K562 (cell line): Measurements from ENCODE around the gene DCLK2. TPM values are rescaled to one million over a fixed set of nuclear protein-coding genes. Genes with fewer than 3 reads are reported as not detected.
A peak's percentile ranks its signal among the peaks of the same experiment; 100 is the strongest.

Source experiments
- BMI1 ChIP-seq: fragments of 150-350 bp; IDR thresholded peaks from 2 replicates; pipeline ENCODE4 v1.6.1; 2014; ENCODE audit warnings: low read length
- CC2D1A ChIP-seq: fragments of 450-650 bp; IDR thresholded peaks from 2 replicates; pipeline ENCODE4 v1.6.1; 2017; ENCODE audit warnings: mild to moderate bottlenecking
- DNMT1 ChIP-seq: fragments of 450-650 bp; IDR thresholded peaks from 2 replicates; pipeline ENCODE4 v1.6.1; 2016; ENCODE audit warnings: antibody characterized with exemption, mild to moderate bottlenecking
- ELF4 ChIP-seq: fragments of 450-650 bp; formaldehyde crosslinking; IDR thresholded peaks from 2 replicates; pipeline ENCODE4 v1.4.0; 2022; ENCODE audit warnings: missing genetic modification characterization
- EP300 ChIP-seq: IDR thresholded peaks from 2 replicates; pipeline ENCODE4 v1.6.1; 2012; ENCODE audit warnings: low read length, improper control_type of control experiment
- ESRRA ChIP-seq: fragments of 450-650 bp; IDR thresholded peaks from 2 replicates; pipeline ENCODE4 v1.6.1; 2014; ENCODE audit warnings: low read depth, mild to moderate bottlenecking, moderate library complexity, borderline replicate concordance
- GTF2F1 ChIP-seq: IDR thresholded peaks from 2 replicates; pipeline ENCODE4 v1.6.1; 2011; ENCODE audit warnings: low read depth, low read length, improper control_type of control experiment
- HLTF ChIP-seq: fragments of 450-650 bp; IDR thresholded peaks from 2 replicates; pipeline ENCODE4 v1.6.1; 2016
- MAFK ChIP-seq: IDR thresholded peaks from 2 replicates; pipeline ENCODE4 v1.6.1; 2011; ENCODE audit warnings: low read length, improper control_type of control experiment
- NFIC ChIP-seq: fragments of 450-650 bp; IDR thresholded peaks from 2 replicates; pipeline ENCODE4 v1.6.1; 2017; ENCODE audit warnings: mild to moderate bottlenecking, inconsistent platforms
- PCBP2 ChIP-seq: fragments of 200-400 bp; formaldehyde crosslinking; IDR thresholded peaks from 2 replicates; pipeline ENCODE4 v1.6.1; 2018; ENCODE audit warnings: low read length, low read depth, mild to moderate bottlenecking, moderate library complexity; ENCODE audit not compliant: poor library complexity, severe bottlenecking
- POLR2H ChIP-seq: IDR thresholded peaks from 2 replicates; pipeline ENCODE4 v1.6.1; 2016; ENCODE audit warnings: missing genetic modification characterization, low read depth, mild to moderate bottlenecking, control low read depth, missing compliant biosample characterization, moderate library complexity
- PURB ChIP-seq: sonication (generic); formaldehyde crosslinking; IDR thresholded peaks from 2 replicates; pipeline ENCODE4 v1.9.0; 2021; ENCODE audit warnings: low read depth, mild to moderate bottlenecking, missing genetic modification reagents
- SMC3 ChIP-seq: conservative IDR thresholded peaks from 2 replicates; pipeline ENCODE4 v1.6.1; 2011; ENCODE audit warnings: low read depth, low read length, improper control_type of control experiment; ENCODE audit not compliant: insufficient read depth
- SRF ChIP-seq, 2 experiments: fragments of 250-450, 450-650 bp in 1 of 2; sonication (Bioruptor Pico) in 1 of 2; sonication (generic) in 1 of 2; formaldehyde crosslinking; IDR thresholded peaks; 2 replicates each; pipeline versions ENCODE4 v1.5.0 to v1.5.1; 2020 to 2022; ENCODE audit warnings: mild to moderate bottlenecking in 1 of 2, missing genetic modification reagents in 1 of 2
- ZNF436 ChIP-seq: fragments of 250-450, 450-650 bp; sonication (Bioruptor Pico); formaldehyde crosslinking; IDR thresholded peaks from 2 replicates; pipeline ENCODE4 v1.7.0; 2020; ENCODE audit warnings: mild to moderate bottlenecking
- ZNF75A ChIP-seq: fragments of 450-650 bp; formaldehyde crosslinking; IDR thresholded peaks from 2 replicates; pipeline ENCODE4 v1.4.0; 2020; ENCODE audit warnings: mild to moderate bottlenecking
- polyA plus RNA-seq, 8 experiments: library from polyadenylated mRNA; depleted of rRNA in 4 of 8; stranded (reverse) in 5 of 8; unstranded in 3 of 8; fragments of >200 nt; fragmentation: Nextera tagmentation in 2 of 8; fragmentation: Illumina TruSeq in 1 of 8; extraction: Ambion mirVana in 2 of 8; extraction: Trizol in 1 of 8; gene quantifications; 2 replicates each; pipeline versions ENCODE4 v1.2.1 to v1.2.3, GENCODE V29; 2011 to 2014; ENCODE audit warnings: inconsistent platforms in 1 of 8, missing spikeins in 1 of 8
- total RNA-seq, 7 experiments: library from RNA; depleted of rRNA in 6 of 7; stranded (reverse); fragments of >200 nt in 6 of 7; fragmentation: Illumina TruSeq in 2 of 7; extraction: Trizol in 2 of 7; gene quantifications; 2 replicates each; pipeline versions ENCODE4 v1.2.1 to v1.2.3, GENCODE V29; 2011 to 2021; ENCODE audit warnings: low replicate concordance in 1 of 7
- TF ChIP-seq, protein P1 (sequence below): IDR thresholded peaks from 3 replicates; pipeline ENCODE4 v1.6.1; 2011; ENCODE audit warnings: borderline replicate concordance, mild to moderate bottlenecking, moderate library complexity; ENCODE audit not compliant: insufficient read length; ENCODE audit errors: extremely low read depth
- TF ChIP-seq, protein P2 (sequence below): fragments of 250-450 bp; sonication (Bioruptor Pico); IDR thresholded peaks from 2 replicates; pipeline ENCODE4 v1.4.0; 2020; ENCODE audit warnings: mild to moderate bottlenecking, moderate library complexity
- TF ChIP-seq, protein P3 (sequence below): sonication (generic); formaldehyde crosslinking; IDR thresholded peaks from 2 replicates; pipeline ENCODE4 v1.8.1; 2023; ENCODE audit warnings: mild to moderate bottlenecking, missing genetic modification reagents
- TF ChIP-seq, protein P4 (sequence below), 3 experiments: fragments of 200-800 bp in 1 of 3; sonication (Bioruptor generic) in 1 of 3; sonication (generic) in 1 of 3; formaldehyde crosslinking in 1 of 3; IDR thresholded peaks; 2 replicates each; pipeline versions ENCODE4 v1.6.1 to v1.8.0; 2016 to 2022; ENCODE audit warnings: mild to moderate bottlenecking in 2 of 3, missing compliant biosample characterization in 2 of 3, missing genetic modification characterization in 2 of 3, missing genetic modification reagents in 1 of 3

DCLK2 gene
- total and polyA plus RNA-seq, 9 of the 15 experiments (the other 6 are each of a cell fraction or from before 2014, with no cell fraction given), result not detected

DNA sequence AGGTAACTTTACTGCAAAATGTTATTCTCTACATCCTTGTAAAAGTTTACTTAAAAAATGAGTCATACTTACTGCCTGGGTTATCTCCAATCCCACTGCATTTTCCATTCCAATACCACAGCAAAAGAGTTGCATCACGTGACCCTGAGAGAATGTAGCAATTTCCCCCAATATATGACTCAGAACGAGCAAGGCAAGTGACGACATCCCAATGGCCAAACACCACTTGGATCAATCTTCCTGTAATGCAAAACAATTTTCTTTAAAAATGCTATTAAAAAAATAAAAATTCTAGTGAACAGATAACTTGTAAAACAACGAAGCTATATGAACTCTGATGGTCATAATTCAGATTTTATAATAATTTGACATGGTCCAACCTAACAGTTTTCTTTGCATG is 224.3 kb downstream of the DCLK2 start (continued):
- TF ChIP-seq, protein P1, sequence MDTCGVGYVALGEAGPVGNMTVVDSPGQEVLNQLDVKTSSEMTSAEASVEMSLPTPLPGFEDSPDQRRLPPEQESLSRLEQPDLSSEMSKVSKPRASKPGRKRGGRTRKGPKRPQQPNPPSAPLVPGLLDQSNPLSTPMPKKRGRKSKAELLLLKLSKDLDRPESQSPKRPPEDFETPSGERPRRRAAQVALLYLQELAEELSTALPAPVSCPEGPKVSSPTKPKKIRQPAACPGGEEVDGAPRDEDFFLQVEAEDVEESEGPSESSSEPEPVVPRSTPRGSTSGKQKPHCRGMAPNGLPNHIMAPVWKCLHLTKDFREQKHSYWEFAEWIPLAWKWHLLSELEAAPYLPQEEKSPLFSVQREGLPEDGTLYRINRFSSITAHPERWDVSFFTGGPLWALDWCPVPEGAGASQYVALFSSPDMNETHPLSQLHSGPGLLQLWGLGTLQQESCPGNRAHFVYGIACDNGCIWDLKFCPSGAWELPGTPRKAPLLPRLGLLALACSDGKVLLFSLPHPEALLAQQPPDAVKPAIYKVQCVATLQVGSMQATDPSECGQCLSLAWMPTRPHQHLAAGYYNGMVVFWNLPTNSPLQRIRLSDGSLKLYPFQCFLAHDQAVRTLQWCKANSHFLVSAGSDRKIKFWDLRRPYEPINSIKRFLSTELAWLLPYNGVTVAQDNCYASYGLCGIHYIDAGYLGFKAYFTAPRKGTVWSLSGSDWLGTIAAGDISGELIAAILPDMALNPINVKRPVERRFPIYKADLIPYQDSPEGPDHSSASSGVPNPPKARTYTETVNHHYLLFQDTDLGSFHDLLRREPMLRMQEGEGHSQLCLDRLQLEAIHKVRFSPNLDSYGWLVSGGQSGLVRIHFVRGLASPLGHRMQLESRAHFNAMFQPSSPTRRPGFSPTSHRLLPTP, result no peak
- TF ChIP-seq SRF (CRISPR knock-in tag; IDR thresholded peaks at IDR 0.05) (no peak), ZNF75A (no peak), DNMT1 (no peak), ZNF436 (no peak), POLR2H (tag) (no peak; the same call in 1 of the 2 replicates), SMC3 (no peak), NFIC (no peak), ELF4 (CRISPR knock-in tag) (no peak), ESRRA (no peak), HLTF (no peak), PURB (CRISPR knock-in tag) (no peak), PCBP2 (no peak), EP300 (peak; percentile 73), BMI1 (no peak), CC2D1A (peak; percentile 95), GTF2F1 (no peak), MAFK (no peak)
- TF ChIP-seq, protein P2, sequence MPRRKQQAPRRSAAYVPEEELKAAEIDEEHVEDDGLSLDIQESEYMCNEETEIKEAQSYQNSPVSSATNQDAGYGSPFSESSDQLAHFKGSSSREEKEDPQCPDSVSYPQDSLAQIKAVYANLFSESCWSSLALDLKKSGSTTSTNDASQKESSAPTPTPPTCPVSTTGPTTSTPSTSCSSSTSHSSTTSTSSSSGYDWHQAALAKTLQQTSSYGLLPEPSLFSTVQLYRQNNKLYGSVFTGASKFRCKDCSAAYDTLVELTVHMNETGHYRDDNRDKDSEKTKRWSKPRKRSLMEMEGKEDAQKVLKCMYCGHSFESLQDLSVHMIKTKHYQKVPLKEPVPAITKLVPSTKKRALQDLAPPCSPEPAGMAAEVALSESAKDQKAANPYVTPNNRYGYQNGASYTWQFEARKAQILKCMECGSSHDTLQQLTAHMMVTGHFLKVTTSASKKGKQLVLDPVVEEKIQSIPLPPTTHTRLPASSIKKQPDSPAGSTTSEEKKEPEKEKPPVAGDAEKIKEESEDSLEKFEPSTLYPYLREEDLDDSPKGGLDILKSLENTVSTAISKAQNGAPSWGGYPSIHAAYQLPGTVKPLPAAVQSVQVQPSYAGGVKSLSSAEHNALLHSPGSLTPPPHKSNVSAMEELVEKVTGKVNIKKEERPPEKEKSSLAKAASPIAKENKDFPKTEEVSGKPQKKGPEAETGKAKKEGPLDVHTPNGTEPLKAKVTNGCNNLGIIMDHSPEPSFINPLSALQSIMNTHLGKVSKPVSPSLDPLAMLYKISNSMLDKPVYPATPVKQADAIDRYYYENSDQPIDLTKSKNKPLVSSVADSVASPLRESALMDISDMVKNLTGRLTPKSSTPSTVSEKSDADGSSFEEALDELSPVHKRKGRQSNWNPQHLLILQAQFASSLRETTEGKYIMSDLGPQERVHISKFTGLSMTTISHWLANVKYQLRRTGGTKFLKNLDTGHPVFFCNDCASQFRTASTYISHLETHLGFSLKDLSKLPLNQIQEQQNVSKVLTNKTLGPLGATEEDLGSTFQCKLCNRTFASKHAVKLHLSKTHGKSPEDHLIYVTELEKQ, result no peak
- TF ChIP-seq, protein P3, sequence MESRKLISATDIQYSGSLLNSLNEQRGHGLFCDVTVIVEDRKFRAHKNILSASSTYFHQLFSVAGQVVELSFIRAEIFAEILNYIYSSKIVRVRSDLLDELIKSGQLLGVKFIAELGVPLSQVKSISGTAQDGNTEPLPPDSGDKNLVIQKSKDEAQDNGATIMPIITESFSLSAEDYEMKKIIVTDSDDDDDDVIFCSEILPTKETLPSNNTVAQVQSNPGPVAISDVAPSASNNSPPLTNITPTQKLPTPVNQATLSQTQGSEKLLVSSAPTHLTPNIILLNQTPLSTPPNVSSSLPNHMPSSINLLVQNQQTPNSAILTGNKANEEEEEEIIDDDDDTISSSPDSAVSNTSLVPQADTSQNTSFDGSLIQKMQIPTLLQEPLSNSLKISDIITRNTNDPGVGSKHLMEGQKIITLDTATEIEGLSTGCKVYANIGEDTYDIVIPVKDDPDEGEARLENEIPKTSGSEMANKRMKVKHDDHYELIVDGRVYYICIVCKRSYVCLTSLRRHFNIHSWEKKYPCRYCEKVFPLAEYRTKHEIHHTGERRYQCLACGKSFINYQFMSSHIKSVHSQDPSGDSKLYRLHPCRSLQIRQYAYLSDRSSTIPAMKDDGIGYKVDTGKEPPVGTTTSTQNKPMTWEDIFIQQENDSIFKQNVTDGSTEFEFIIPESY (CRISPR knock-in tag), result no peak
- TF ChIP-seq, protein P4, sequence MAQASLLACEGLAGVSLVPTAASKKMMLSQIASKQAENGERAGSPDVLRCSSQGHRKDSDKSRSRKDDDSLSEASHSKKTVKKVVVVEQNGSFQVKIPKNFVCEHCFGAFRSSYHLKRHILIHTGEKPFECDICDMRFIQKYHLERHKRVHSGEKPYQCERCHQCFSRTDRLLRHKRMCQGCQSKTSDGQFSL (CRISPR knock-in tag; IDR thresholded peaks at IDR 0.05), result no peak
- TF ChIP-seq, protein P4 (tag; IDR thresholded peaks at IDR 0.05), result no peak
